Neural crest cell (in vitro differentiated cells): ENCODE results near the gene OR5AN1. TPM values are rescaled to one million over a fixed set of nuclear protein-coding genes. Genes with fewer than 3 reads are reported as not detected.
"Not testable (repeated sequence)": the region's sequence is repeated elsewhere in the genome, so short reads cannot be mapped to it uniquely, and the experiment has no call there.

Experiments
- DNase-seq: peaks from one replicate; pipeline ENCODE4 v3.0.0; 2021; ENCODE audit warnings: low read depth, mixed read lengths, low spot score
- H3K27ac Mint-ChIP-seq: one replicate; pipeline ENCODE4 v1.8.0; 2021; ENCODE audit warnings: mild to moderate bottlenecking, mixed read lengths; ENCODE audit not compliant: unreplicated experiment
- H3K27me3 Mint-ChIP-seq: 2 replicates; pipeline ENCODE4 v1.8.0; 2021; ENCODE audit warnings: low read depth, mild to moderate bottlenecking, mixed read lengths
- H3K36me3 Mint-ChIP-seq: 2 replicates; pipeline ENCODE4 v1.8.0; 2021; ENCODE audit warnings: low read depth, mild to moderate bottlenecking, mixed read lengths
- H3K4me1 Mint-ChIP-seq: 2 replicates; pipeline ENCODE4 v1.8.0; 2021; ENCODE audit warnings: mixed read lengths
- H3K4me3 Mint-ChIP-seq: one replicate; pipeline ENCODE4 v1.8.0; 2021; ENCODE audit warnings: mild to moderate bottlenecking, mixed read lengths
- H3K9me3 Mint-ChIP-seq: 2 replicates; pipeline ENCODE4 v1.8.0; 2021; ENCODE audit warnings: mixed read lengths
- CTCF ChIP-seq: fragments of 200-600 bp; sonication (generic); conservative IDR thresholded peaks from 2 replicates; pipeline ENCODE4 v1.5.0; 2021; ENCODE audit warnings: antibody characterized with exemption, mild to moderate bottlenecking
- total RNA-seq: library from RNA; stranded (reverse); gene quantifications from 2 replicates; pipeline ENCODE4 v1.2.1, GENCODE V29; 2021

Gene OR5AN1
- total RNA-seq, 1 donor from 2014 or later, result not detected

GRCh38 chr11:59356561-59356960 lies 2.1 kb upstream of the OR5AN1 start:
- no peak for TF ChIP-seq CTCF
- Mint-ChIP-seq H3K27me3 (peaks cover 11% of the 10 kb centered on the region), H3K27ac (no peak overlapping the region)

GRCh38 chr11:59358020-59358419 lies 675 bp upstream of the OR5AN1 start:
- Mint-ChIP-seq H3K36me3 (no peaks in the 10 kb centered on the region), H3K27ac (no peak overlapping the region), H3K4me1 (no peaks in the 10 kb centered on the region), H3K9me3 (no peaks in the 10 kb centered on the region), H3K4me3 (no peak overlapping the region), H3K27me3 (peaks cover 13% of the 10 kb centered on the region)
- no peak for TF ChIP-seq CTCF
- no peak for DNase-seq

More at GRCh38 chr11:59356561-59356960, 2.1 kb upstream of the OR5AN1 start:
- H3K4me3 Mint-ChIP-seq, result no peak overlapping the region
- peaks cover 4% of the 10 kb centered on the region for H3K9me3 Mint-ChIP-seq
- H3K36me3 Mint-ChIP-seq, result no peaks in the 10 kb centered on the region
- DNase-seq, result no peak
- H3K4me1 Mint-ChIP-seq, result no peaks in the 10 kb centered on the region

- Mint-ChIP-seq H3K27ac (no peak overlapping the region), H3K27me3 (peaks cover 7% of the 10 kb centered on the region), H3K4me3 (no peak overlapping the region), H3K9me3 (peaks cover 4% of the 10 kb centered on the region), H3K36me3 (no peaks in the 10 kb centered on the region), H3K4me1 (no peaks in the 10 kb centered on the region)
- no peak for DNase-seq
- TF ChIP-seq CTCF, result no peak
These were observed 6.7 kb downstream of the OR5AN1 start for GRCh38 chr11:59365232-59366018.

- Mint-ChIP-seq H3K36me3 (no peaks in the 10 kb centered on the region), H3K4me3 (no peak overlapping the region), H3K27me3 (peaks cover 5% of the 10 kb centered on the region), H3K27ac (no peak overlapping the region), H3K4me1 (no peaks in the 10 kb centered on the region), H3K9me3 (peaks cover 7% of the 10 kb centered on the region)
- no peak for TF ChIP-seq CTCF
- no peak for DNase-seq
These were observed 9.7 kb downstream of the OR5AN1 start for GRCh38 chr11:59368238-59369022.

- peaks cover 14% of the 10 kb centered on the region for H3K27me3 Mint-ChIP-seq
- DNase-seq, H3K4me1 Mint-ChIP-seq, H3K4me3 Mint-ChIP-seq, H3K9me3 Mint-ChIP-seq, H3K27ac Mint-ChIP-seq, H3K36me3 Mint-ChIP-seq: not testable (repeated sequence)
These were observed 13.6 kb downstream of the OR5AN1 start for GRCh38 chr11:59372324-59372723.
